ENCODE results near the gene RPS6KC1.
A peak's percentile ranks its signal among the peaks of the same experiment; 100 is the strongest.

RPS6KC1 gene

GRCh38 chr1:213221209-213221608 lies 170.2 kb downstream of the RPS6KC1 start:
- H3K27ac ChIP-seq: no peak overlapping the region
- TF ChIP-seq, protein P1, sequence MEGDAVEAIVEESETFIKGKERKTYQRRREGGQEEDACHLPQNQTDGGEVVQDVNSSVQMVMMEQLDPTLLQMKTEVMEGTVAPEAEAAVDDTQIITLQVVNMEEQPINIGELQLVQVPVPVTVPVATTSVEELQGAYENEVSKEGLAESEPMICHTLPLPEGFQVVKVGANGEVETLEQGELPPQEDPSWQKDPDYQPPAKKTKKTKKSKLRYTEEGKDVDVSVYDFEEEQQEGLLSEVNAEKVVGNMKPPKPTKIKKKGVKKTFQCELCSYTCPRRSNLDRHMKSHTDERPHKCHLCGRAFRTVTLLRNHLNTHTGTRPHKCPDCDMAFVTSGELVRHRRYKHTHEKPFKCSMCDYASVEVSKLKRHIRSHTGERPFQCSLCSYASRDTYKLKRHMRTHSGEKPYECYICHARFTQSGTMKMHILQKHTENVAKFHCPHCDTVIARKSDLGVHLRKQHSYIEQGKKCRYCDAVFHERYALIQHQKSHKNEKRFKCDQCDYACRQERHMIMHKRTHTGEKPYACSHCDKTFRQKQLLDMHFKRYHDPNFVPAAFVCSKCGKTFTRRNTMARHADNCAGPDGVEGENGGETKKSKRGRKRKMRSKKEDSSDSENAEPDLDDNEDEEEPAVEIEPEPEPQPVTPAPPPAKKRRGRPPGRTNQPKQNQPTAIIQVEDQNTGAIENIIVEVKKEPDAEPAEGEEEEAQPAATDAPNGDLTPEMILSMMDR (conservative IDR thresholded peaks at IDR 0.05): no peak
- no peak for TF ChIP-seq ZFX (IDR thresholded peaks at IDR 0.05)

DNA sequence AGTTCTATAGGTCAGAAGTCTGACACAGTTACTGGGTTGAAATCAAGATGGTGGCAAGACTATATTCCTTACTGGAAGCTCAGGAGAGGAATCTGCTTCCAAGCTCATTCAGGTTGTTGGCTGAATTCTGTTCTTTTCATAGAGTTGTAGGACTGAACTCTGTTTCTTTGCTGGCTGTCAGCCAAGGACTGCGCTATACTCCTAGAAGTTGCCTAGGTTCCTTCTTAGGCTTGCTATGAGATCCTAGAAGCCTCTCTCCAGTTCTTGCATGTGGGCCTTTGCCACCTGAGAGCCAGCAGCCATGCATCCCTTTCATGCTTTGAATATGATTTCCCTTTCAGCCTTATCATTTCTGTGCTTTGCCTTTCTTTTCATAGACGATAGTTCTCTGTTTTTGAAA lies 176.4 kb downstream of the RPS6KC1 start:
- no peak overlapping the region for H3K27ac ChIP-seq
- no peak for TF ChIP-seq ZFX (IDR thresholded peaks at IDR 0.05)
- TF ChIP-seq, protein P1 (conservative IDR thresholded peaks at IDR 0.05): no peak

DNA sequence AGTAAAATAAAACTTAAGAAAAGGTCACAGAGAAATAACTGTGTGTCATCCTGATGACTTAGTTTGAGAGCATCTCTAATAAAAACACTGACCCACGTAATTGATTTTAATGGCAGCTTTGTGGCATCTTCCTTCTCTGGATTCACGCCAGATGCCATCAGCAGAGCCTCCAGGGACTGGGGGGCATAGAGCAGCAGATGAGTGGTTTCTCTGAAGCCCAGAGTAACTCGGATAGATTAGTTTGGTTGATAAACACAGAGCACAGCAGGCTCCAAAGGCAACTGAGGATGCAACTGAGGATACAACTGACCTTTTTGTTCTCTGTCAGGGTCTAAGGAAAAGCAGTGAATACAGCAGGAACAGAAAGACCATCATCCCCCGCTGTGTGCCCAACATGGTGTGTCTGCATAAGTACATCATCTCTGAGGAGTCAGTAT lies 180.8 kb downstream of the RPS6KC1 start:
- TF ChIP-seq, protein P1 (conservative IDR thresholded peaks at IDR 0.05): no peak
- no peak for TF ChIP-seq ZFX (IDR thresholded peaks at IDR 0.05)
- H3K27ac ChIP-seq: no peak overlapping the region

DNA sequence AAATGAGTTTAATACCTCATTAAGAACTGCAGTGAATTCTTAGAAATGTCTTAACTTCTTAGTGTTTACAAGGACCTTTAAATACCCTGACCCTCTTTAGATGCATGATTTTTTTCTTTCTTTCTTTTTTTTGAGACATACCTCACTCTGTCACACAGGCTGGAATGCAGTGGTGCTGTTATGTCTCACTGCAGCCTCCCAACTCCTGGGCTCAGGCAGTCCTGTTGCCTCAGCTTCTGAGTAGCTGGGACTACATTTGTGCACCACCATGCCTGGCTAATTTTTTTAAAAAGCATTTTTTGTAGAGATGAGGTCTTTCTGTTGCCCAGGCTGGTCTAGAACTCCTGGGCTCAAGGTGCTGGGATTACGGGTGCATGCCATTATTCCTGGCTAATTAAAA lies 191.8 kb downstream of the RPS6KC1 start:
- TF ChIP-seq, protein P1 (conservative IDR thresholded peaks at IDR 0.05): no peak
- no peak for TF ChIP-seq ZFX (IDR thresholded peaks at IDR 0.05)

GRCh38 chr1:213244664-213245091 lies 193.6 kb downstream of the RPS6KC1 start:
- TF ChIP-seq, protein P1 (conservative IDR thresholded peaks at IDR 0.05): peak; percentile 92
- TF ChIP-seq ZFX (IDR thresholded peaks at IDR 0.05): no peak
- no peak overlapping the region for H3K27ac ChIP-seq

More for the DNA sequence above, 191.8 kb downstream of the RPS6KC1 start:
- no peak overlapping the region for H3K27ac ChIP-seq

- TF ChIP-seq, protein P1 (conservative IDR thresholded peaks at IDR 0.05): no peak
- TF ChIP-seq ZFX (IDR thresholded peaks at IDR 0.05): no peak
- no peak overlapping the region for H3K27ac ChIP-seq
These were observed 194.3 kb downstream of the RPS6KC1 start for GRCh38 chr1:213245260-213245910.

DNA sequence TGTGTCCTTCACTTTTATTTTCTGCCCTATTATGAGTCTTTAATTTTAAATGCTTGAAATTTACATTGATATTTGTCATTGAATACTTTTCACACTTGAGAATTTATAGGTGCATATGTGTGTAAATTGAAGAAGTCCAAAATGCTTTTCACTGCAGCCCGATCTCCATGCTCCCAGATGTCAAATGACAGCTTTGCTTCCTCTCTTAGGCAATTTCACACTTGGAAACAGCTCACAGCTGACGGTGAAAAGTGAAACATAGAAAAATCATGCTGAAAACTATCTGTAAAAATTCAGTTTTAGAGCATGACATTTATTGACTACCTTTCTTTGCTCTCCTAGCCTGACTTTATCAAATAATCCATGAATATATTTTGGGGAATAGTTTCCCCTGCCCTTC lies 196.0 kb downstream of the RPS6KC1 start:
- H3K27ac ChIP-seq: no peak overlapping the region
- TF ChIP-seq, protein P1 (conservative IDR thresholded peaks at IDR 0.05): no peak
- no peak for TF ChIP-seq ZFX (IDR thresholded peaks at IDR 0.05)

All from C4-2B (cell line).